GM18499 (cell line): ENCODE measurements around the gene PRF1.
A peak's percentile ranks its signal among the peaks of the same experiment; 100 is the strongest.
"Not testable (repeated sequence)": the region's sequence is repeated elsewhere in the genome, so short reads cannot be mapped to it uniquely, and the experiment has no call there.

Experiments
- ATAC-seq: cut with Tn5 transposase; IDR thresholded peaks from one replicate; pipeline ENCODE4 v1.9.1; 2021; ENCODE audit warnings: moderate number of reproducible peaks; ENCODE audit not compliant: insufficient read depth, unreplicated experiment

Gene PRF1

DNA sequence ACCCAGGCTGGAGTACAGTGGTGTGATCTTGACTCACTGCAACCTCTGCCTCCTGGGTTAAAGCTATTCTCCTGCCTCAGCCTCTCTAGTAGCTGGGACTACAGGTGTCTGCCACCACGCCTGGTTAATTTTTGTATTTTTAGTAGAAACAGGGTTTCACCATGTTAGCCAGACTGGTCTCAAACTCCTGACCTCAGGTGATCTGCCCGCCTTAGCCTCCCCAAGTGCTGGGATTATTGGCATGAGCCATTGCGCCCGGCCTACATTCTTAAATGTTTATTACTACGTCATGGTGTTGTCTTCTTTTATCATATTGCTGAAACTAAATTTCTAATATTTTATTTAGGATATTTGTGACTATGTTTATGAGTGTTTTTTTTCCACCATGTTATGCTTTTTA is 21.4 kb downstream of the PRF1 start:
- not testable (repeated sequence) for ATAC-seq

- no peak for ATAC-seq
Measured at GRCh38 chr10:70579234-70580002, 23.1 kb downstream of the PRF1 start.

- ATAC-seq: peak; percentile 53
Measured at GRCh38 chr10:70578371-70578947, 24.1 kb downstream of the PRF1 start.

GRCh38 chr10:70576803-70577517 is 25.6 kb downstream of the PRF1 start:
- no peak for ATAC-seq

GRCh38 chr10:70575874-70576802 is 26.4 kb downstream of the PRF1 start:
- ATAC-seq: peak; percentile 26

DNA sequence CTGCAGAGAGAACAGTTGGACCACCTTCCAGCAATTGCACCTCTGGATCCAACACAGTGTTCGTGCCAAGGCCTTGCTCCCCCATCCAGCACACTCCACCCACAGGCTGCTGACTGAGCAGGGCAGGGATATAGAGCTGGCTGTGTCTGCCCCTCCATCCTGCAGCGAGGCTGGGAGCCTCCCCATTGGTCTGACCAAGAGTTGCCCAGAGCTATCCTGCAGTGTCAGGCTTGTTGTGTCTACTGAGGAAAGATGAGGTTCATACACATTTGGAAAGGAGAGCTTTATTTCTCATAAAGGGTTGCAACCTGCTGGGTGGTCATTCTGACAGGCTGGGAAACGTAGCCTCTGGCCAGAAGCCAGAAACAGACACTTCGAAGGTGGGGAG is 27.1 kb downstream of the PRF1 start:
- ATAC-seq: no peak

DNA sequence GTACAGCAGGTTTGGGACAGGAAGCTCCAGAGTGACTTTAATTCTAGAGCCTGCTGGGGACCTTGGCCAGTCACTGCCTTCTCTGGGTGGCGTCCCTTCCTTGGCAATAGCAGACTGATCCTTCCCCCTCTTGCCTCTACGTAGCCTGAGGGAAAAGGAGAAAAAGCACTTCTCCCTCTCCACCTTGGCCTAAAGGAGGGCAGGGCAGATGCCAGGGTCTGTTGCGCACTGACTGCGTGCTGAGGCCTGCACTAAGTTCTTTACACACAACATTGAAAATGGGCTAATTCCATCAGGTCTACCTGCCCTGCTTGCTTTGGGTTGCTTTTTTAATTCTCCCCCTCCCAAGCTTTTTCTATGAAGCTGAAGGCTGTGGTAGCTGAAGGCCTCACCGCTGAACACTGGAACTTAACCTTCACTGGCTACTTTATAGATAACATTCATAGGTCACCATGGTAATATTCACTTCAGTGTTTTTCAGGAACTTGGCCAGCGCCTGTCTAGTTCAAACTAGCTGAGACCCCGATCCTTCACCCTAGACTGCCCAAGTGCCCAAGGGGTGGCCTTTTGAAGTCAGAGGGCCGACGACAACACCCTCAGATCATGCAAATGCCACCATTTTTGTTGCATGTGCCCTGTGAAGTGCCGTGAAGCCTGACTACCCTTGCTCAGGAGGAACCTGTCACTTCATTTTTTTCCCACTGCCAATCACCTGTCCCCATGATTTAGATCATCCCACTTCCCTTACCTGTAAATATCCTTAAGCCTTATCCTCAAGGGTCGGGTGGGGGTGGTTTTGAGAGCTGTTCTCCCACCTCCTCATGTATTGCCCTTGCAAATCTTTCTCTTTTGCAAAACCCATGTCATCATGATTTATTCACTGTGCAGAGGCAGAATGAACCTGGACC is 28.7 kb downstream of the PRF1 start:
- ATAC-seq: no peak

GRCh38 chr10:70571636-70572439 is 30.7 kb downstream of the PRF1 start:
- no peak for ATAC-seq

DNA sequence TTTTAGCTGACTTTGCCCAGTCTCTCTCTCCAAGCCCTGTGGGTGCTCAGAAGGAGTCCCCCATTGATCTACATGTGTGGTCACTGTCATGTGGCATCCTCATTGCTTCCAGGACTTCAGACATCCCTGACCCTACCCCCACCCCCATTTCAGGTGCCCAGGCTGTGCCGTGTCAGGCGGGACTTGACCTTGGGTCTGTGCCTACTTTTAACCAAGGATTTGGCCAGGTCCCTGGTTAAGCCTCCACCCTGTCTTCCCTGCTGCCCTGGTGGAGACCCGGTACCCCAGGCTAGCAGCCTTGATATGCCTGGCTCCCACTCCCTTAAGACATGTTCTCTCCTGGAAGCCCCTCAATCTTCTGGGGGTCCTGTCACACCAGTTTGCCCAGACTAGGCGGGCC is 31.3 kb downstream of the PRF1 start:
- ATAC-seq: no peak

DNA sequence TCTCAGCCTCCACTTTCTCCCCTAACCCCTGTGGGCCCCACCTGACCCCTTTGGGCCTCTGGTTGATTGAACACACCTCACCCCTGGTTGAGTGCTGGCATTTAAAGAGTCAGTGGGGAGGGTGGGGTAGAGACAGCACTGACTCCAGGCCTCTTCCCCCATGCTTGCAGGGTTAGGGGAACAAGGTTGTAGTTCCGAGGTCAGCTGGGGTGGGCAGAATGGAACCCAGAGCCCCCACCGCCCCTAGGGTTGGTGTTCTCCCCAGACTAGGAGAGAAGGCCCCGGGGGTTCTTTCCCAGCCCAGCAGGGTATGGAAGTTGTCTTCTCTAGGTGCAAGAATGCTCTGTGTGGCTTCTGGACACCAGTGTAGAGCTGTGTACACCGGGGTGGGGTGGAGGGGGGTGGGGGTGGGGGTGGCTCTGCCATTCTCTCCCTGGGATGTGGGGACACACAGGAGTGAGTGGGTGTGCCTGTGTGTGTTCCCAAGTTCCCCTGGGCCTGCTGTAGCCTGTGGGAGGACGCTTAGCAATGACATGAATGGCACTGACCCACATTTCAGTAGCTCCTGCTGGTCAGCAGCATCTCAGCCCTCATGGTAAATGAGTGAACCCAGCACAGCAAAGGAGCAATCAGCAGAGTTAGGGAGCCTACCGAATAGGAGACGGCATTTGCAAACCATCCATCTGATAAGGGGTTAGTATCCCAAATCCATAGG is 33.6 kb downstream of the PRF1 start:
- ATAC-seq: no peak

GRCh38 chr10:70568113-70568512 is 34.4 kb downstream of the PRF1 start:
- no peak for ATAC-seq

DNA sequence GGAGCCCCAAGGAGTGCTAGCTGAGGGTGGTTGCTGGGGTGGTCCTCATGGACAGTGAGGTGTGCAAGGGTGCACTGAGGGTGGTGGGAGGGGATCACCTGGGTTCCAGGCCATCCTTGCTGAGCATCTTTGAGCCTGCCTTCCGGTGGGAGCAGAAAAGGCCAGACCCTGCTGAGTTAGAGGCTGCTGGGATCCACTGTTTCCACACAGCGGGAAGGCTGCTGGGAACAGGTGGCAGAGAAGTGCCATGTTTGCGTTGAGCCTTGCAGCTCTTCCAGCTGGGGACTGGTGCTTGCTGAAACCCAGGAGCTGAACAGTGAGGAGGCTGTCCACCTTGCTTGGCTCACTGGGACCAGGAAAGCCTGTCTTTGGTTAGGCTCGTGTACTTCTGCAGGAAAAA is 34.9 kb downstream of the PRF1 start:
- no peak for ATAC-seq

GRCh38 chr10:70566515-70567290 is 35.8 kb downstream of the PRF1 start:
- ATAC-seq: no peak

- no peak for ATAC-seq
Measured at GRCh38 chr10:70565556-70566514, 36.7 kb downstream of the PRF1 start.

DNA sequence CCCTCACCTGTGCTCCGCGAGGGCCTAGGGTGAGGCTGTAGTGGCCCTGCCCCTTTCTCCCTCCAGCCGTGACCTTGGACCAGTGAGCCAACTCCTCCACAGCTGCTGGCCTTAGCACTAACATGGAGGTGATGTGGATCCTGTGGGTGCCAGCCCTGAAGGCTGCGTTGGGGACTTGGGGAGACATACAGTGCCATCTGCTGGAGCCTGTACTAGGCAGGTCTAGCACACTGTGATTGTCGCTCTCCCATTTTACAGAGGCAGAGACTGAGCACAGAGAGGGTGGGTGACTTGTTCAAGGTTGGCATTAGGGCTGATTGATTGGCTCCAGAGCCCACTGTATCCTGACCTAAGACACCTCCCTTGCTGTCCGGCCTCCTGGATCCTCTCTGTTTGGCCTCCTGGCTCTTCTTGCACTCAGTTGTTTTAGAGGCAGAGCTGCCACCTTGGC is 37.6 kb downstream of the PRF1 start:
- ATAC-seq: no peak

- no peak for ATAC-seq
Measured at GRCh38 chr10:70564113-70564725, 38.3 kb downstream of the PRF1 start.
